ENCODE data around the gene PTPRG. TPM values are rescaled to one million over a fixed set of nuclear protein-coding genes. Genes with fewer than 3 reads are reported as not detected.

The PTPRG gene
- total and polyA plus RNA-seq, 4 donors = 3.6 to 35.6 (median 8.1) TPM

- Histone ChIP-seq H3K36me3 (ENCODE audit: control insufficient read depth in 4 of 4, insufficient read depth in 3 of 4, low read depth in 1 of 4, low read length in 3 of 4) (no peaks in the 10 kb centered on the region), H3K9me3 (ENCODE audit: control insufficient read depth in 4 of 4, low read length in 3 of 4) (no peaks in the 10 kb centered on the region), H3K4me1 (ENCODE audit: control insufficient read depth in 4 of 4, insufficient read depth in 4 of 4, low read length in 3 of 4) (peaks cover 1 to 9% (median 7%) of the 10 kb centered on the region in 4 donors), H3K27me3 (ENCODE audit: control insufficient read depth in 4 of 4, insufficient read depth in 4 of 4, low read length in 3 of 4) (no peaks in the 10 kb centered on the region), H3K27ac (ENCODE audit: low read depth in 1 of 2, low read length in 2 of 2) (no peak overlapping the region), H3K4me3 (ENCODE audit: low read depth in 1 of 3, low read length in 3 of 3) (no peak overlapping the region), H3K9ac (ENCODE audit: low read depth in 1 of 2, low read length in 2 of 2) (no peak overlapping the region)
- TF ChIP-seq SP1 (IDR thresholded peaks at IDR 0.05) = no peak
- 89% methylated on average over 4 of the region's 4 CpGs for WGBS
- DNase-seq (ENCODE audit: low spot score) = no peak
Measured at GRCh38 chr3:61928776-61929314, 367.5 kb downstream of the PTPRG start.

- H3K27ac ChIP-seq (ENCODE audit: low read depth in 1 of 2, low read length in 2 of 2) = no peak overlapping the region
- H3K36me3 ChIP-seq (ENCODE audit: control insufficient read depth in 4 of 4, insufficient read depth in 3 of 4, low read depth in 1 of 4, low read length in 3 of 4) = no peaks in the 10 kb centered on the region
- WGBS = 96% methylated on average over 8 of the region's 8 CpGs
- peaks cover 0 to 3% (median 0%) of the 10 kb centered on the region in 4 donors for H3K9me3 ChIP-seq (ENCODE audit: control insufficient read depth in 4 of 4, low read length in 3 of 4)
- H3K4me1 ChIP-seq (ENCODE audit: control insufficient read depth in 4 of 4, insufficient read depth in 4 of 4, low read length in 3 of 4) = peaks cover 0 to under 1% (median under 1%) of the 10 kb centered on the region in 4 donors
- no peak overlapping the region for H3K9ac ChIP-seq (ENCODE audit: low read depth in 1 of 2, low read length in 2 of 2)
- no peak for DNase-seq (ENCODE audit: low spot score)
- H3K4me3 ChIP-seq (ENCODE audit: low read depth in 1 of 3, low read length in 3 of 3) = no peak overlapping the region
- no peaks in the 10 kb centered on the region for H3K27me3 ChIP-seq (ENCODE audit: control insufficient read depth in 4 of 4, insufficient read depth in 4 of 4, low read length in 3 of 4)
- TF ChIP-seq NR2F2 (IDR thresholded peaks at IDR 0.05) = no peak
- TF ChIP-seq RAD21 (IDR thresholded peaks at IDR 0.05) = no peak
- TF ChIP-seq YY1 (IDR thresholded peaks at IDR 0.05) = no peak
- no peak for TF ChIP-seq JUND (IDR thresholded peaks at IDR 0.05)
- no peak for TF ChIP-seq RXRA (IDR thresholded peaks at IDR 0.05)
Measured at GRCh38 chr3:61929617-61930016, 368.2 kb downstream of the PTPRG start.

- TF ChIP-seq SP1 (IDR thresholded peaks at IDR 0.05) (no peak), RXRA (IDR thresholded peaks at IDR 0.05) (no peak), RAD21 (IDR thresholded peaks at IDR 0.05) (no peak), FOXA1 (IDR thresholded peaks at IDR 0.05) (no peak), EGR1 (IDR thresholded peaks at IDR 0.05; ENCODE audit: low read depth in 2 of 2) (no peak), FOXA2 (IDR thresholded peaks at IDR 0.05) (no peak)
- 96% methylated on average over 6 of the region's 6 CpGs for WGBS
- H3K27ac ChIP-seq (ENCODE audit: low read depth in 1 of 2, low read length in 2 of 2) = no peak overlapping the region
- H3K27me3 ChIP-seq (ENCODE audit: control insufficient read depth in 4 of 4, insufficient read depth in 4 of 4, low read length in 3 of 4) = no peaks in the 10 kb centered on the region
- H3K4me1 ChIP-seq (ENCODE audit: control insufficient read depth in 4 of 4, insufficient read depth in 4 of 4, low read length in 3 of 4) = no peaks in the 10 kb centered on the region
- no peak overlapping the region for H3K4me3 ChIP-seq (ENCODE audit: low read depth in 1 of 3, low read length in 3 of 3)
- peaks cover 0 to 3% (median 0%) of the 10 kb centered on the region in 4 donors for H3K9me3 ChIP-seq (ENCODE audit: control insufficient read depth in 4 of 4, low read length in 3 of 4)
- no peak for DNase-seq (ENCODE audit: low spot score)
- no peak overlapping the region for H3K9ac ChIP-seq (ENCODE audit: low read depth in 1 of 2, low read length in 2 of 2)
- no peaks in the 10 kb centered on the region for H3K36me3 ChIP-seq (ENCODE audit: control insufficient read depth in 4 of 4, insufficient read depth in 3 of 4, low read depth in 1 of 4, low read length in 3 of 4)
Measured at GRCh38 chr3:61932499-61932898, 371.1 kb downstream of the PTPRG start.

- WGBS = 95% methylated on average over 5 of the region's 5 CpGs
- TF ChIP-seq RXRA (IDR thresholded peaks at IDR 0.05) (no peak), TAF1 (conservative IDR thresholded peaks at IDR 0.05) (no peak), SP1 (IDR thresholded peaks at IDR 0.05) (no peak), HNF4G (IDR thresholded peaks at IDR 0.05) (no peak), RAD21 (IDR thresholded peaks at IDR 0.05) (no peak), ZBTB33 (IDR thresholded peaks at IDR 0.05) (no peak), YY1 (IDR thresholded peaks at IDR 0.05) (no peak), FOXA2 (IDR thresholded peaks at IDR 0.05) (no peak), JUND (IDR thresholded peaks at IDR 0.05) (no peak), NR2F2 (IDR thresholded peaks at IDR 0.05) (no peak)
- Histone ChIP-seq H3K27ac (ENCODE audit: low read depth in 1 of 2, low read length in 2 of 2) (no peak overlapping the region), H3K36me3 (ENCODE audit: control insufficient read depth in 4 of 4, insufficient read depth in 3 of 4, low read depth in 1 of 4, low read length in 3 of 4) (no peaks in the 10 kb centered on the region), H3K9ac (ENCODE audit: low read depth in 1 of 2, low read length in 2 of 2) (no peak overlapping the region), H3K4me3 (ENCODE audit: low read depth in 1 of 3, low read length in 3 of 3) (no peak overlapping the region), H3K4me1 (ENCODE audit: control insufficient read depth in 4 of 4, insufficient read depth in 4 of 4, low read length in 3 of 4) (no peaks in the 10 kb centered on the region), H3K27me3 (ENCODE audit: control insufficient read depth in 4 of 4, insufficient read depth in 4 of 4, low read length in 3 of 4) (no peaks in the 10 kb centered on the region), H3K9me3 (ENCODE audit: control insufficient read depth in 4 of 4, low read length in 3 of 4) (peaks cover 0 to 3% (median 0%) of the 10 kb centered on the region in 4 donors)
- no peak for DNase-seq (ENCODE audit: low spot score)
Measured at GRCh38 chr3:61933798-61934504, 372.6 kb downstream of the PTPRG start.

Data from liver (tissue), 9 donors.